Head of caudate nucleus (tissue), 42 donors: ENCODE measurements around the gene NID2.
A peak's percentile ranks its signal among the peaks of the same experiment; 100 is the strongest.

ENCODE experiments used
- DNase-seq, 42 donors: peaks; one replicate each; pipeline versions ENCODE4 v3.0.0 to v3.0.0-alpha.2; 2020 to 2021; ENCODE audit warnings: mixed read lengths in 7 of 42
- intact Hi-C: fragments of 100-400 bp; cut with DNase I; formaldehyde crosslinking; loops from one replicate; pipeline ENCODE4 v1.15.0; 2022

Gene NID2

DNA sequence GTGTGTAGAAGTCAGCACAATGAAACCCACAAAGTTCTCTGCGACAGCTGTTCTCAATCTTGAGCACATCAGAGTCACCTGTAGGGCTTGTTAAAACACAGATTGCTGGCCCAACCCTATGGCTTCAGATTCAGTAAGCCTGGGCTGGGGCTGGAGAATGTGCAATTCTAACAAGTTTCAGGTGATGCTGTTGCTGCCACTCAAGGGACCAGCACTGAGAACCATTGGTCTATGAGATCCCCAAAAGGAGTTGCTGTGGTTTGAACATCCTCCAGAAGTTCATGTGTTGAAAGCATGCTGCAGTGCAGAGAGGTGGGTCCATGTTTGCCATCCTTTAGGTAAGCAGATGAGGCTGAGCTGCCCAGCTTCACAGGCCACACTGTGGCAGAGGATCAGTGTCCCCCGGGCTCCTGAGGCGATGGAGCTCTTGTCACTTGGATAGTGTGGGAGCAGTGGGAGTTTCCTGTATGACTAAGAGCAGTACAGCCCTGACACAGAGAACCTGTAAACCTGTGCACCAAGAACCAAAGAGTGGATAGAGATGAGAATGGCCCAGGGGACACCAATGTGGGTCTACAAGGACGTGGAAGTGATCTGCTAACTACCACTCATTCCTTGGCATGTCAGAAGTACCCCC, 87.5 kb downstream of the NID2 start:
- intact Hi-C loops = no loop called here
- DNase-seq = no peak

DNA sequence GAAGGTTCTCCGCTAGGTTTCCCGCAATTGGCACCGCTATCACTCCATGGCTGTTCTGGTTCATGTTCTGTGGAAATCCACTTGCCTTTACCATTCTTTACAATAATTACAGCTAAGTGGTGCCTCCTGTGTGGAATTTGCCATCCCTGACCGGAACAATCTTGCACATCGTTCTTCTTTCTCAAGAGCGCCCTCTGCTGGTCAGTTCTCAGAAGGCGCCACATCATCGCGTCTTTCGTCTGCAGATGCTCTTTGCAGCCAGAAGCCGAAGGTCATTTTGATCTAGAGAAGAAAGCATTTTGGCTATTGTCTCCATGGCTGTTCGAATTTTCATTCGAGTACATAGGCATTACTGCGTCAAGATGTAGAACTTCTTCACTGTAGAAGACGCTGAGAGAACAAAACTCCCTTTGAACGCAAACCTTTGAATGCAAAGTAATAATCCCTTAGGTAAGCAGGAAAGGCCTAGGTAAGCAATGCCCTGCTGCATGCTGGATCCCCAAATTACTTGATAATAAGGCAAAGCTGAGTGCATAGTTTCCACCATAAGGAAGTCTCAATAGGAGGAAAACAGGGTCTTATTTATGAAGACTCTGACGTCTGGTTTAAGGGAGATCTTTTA, 89.7 kb downstream of the NID2 start:
- DNase-seq = peak; percentile 52 to 96 (median 90)
- intact Hi-C loops = no loop called here

GRCh38 chr14:51978681-51979085, 90.2 kb downstream of the NID2 start:
- no peak for DNase-seq
- intact Hi-C loops = no loop called here

GRCh38 chr14:51977075-51977474, 91.8 kb downstream of the NID2 start:
- intact Hi-C loops = no loop called here
- DNase-seq = no peak

- intact Hi-C loops = no loop called here
- DNase-seq = no peak
Measured at GRCh38 chr14:51972566-51972965, 96.3 kb downstream of the NID2 start.

- intact Hi-C loops = no loop called here
- DNase-seq = no peak
Measured at GRCh38 chr14:51969852-51970540, 98.9 kb downstream of the NID2 start.

DNA sequence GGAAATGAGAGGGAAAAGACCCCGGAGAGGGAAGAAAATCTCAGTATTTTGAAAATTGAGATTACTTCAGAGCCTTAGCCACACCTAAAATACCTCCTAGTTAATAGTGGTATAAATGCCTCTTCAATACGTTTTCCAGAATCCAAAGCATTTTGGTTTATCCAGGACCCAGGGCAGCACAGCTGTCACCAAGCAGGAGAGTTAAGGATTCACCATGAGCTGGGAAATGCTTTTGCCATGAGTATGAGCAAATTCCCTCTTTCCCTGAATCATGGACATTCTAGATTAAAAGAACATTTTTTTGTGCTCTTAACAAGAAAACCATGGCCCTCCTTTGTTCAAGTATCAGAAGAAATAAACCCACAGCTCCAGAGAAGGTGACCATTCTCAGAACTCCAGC, 101.3 kb downstream of the NID2 start:
- intact Hi-C loops = no loop called here
- DNase-seq = no peak

DNA sequence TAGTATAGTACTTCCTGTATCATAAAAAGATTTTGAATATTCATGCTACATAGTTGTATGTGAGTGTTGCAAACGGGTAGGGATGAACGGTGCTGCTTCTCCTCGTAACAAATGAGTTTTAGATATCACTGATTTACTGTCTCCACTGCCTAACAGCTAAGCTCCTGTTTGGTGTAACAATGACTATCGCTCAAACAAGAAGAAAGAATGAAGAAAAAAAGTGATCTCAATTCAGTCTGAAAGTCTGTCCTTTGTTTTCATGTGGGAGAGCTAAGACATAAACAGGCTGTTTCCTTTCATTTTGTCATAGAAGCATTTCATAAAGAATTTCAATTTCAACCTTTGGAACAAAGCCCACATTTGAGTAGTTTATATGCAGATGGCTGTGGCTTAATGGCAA, 105.6 kb downstream of the NID2 start:
- no peak for DNase-seq
- intact Hi-C loops = no loop called here

GRCh38 chr14:51962711-51963110, 106.1 kb downstream of the NID2 start:
- intact Hi-C loops = no loop called here
- DNase-seq = no peak

DNA sequence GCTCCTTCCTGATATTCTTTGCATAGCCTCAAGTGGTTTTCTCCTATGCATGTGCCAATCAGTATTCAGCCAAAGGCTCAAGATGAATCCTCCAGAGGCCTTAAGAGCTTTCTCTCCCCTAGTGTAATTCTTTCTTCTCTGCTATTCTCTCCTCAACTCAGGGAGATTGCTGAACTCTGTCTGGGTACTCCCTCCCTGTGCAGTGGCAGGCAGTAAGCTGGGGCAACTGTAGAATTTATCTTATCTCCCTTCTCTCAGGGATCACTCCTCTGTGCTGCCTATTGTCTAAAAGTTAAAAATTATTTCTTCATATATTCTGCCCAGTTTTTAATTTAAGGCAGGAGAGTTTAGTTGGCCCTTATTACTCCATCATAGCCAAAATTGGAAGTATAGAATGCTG, 108.0 kb downstream of the NID2 start:
- intact Hi-C loops = no loop called here
- DNase-seq = no peak

DNA sequence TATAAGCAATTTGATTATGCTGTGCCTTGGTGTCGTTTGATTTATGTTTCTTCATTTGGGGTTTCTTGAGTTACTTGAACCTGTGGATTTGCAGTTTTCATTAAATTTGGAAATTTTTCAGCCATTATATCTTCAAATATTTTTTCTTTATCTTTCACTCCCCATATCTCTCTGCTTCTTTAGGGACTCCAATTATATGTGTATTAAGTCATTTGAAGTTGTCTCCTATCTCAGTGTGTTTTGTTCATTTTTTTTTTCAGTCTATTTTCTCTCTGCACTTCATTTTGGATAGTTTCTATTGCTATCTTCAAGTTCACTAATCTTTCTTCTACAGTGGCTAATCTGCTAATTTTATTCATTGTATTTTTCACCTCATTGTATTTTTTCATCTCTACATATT, 108.9 kb downstream of the NID2 start:
- DNase-seq = no peak
- intact Hi-C loops = no loop called here

GRCh38 chr14:51957950-51958349, 110.9 kb downstream of the NID2 start:
- no peak for DNase-seq
- intact Hi-C loops = no loop called here
